Measurements from ENCODE around the gene SMARCB1. TPM values are rescaled to one million over a fixed set of nuclear protein-coding genes. Genes with fewer than 3 reads are reported as not detected.

Gene SMARCB1
- polyA plus RNA-seq, 1 donor (not counting 4 experiments of a cell fraction or from before 2014, with no cell fraction given): 95.2 TPM

DNA sequence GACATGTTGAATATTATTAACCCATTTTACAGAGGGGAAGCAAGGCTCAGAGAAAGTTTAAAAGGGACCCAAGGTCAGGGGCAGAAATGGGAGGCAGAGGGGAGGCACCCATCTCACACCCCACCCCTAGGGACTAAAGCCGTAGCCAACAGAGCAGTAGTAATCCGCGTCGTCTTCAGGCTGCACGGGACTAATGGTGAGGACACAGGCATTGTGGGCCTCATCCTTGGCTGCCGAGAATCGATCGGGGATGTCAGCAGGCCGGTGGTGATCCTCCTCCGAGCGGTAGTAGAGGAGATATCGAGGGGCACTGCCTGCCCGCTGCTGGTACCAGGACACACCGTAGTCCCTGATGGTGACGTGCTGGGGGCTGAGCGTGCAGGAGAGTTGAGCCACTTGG lies 34.0 kb upstream of the SMARCB1 start:
- Histone ChIP-seq H3K79me2 (ENCODE audit: control insufficient read depth, insufficient read depth, low read length) (peaks cover 3% of the 10 kb centered on the region), H3K4me3 (ENCODE audit: control insufficient read depth in 2 of 3, extremely low read depth in 1 of 3, insufficient read depth in 2 of 3, low read depth in 1 of 3, low read length in 3 of 3) (no peak overlapping the region), H4K20me1 (ENCODE audit: control insufficient read depth, extremely low read depth, insufficient read depth, low read length) (no peaks in the 10 kb centered on the region), H3K27me3 (ENCODE audit: control insufficient read depth, extremely low read depth, insufficient read depth, low read length) (no peaks in the 10 kb centered on the region), H3K27ac (ENCODE audit: control insufficient read depth, insufficient read depth, low read length) (no peak overlapping the region), H3K9me3 (ENCODE audit: control insufficient read depth, low read depth, low read length) (no peaks in the 10 kb centered on the region), H3K36me3 (ENCODE audit: control insufficient read depth in 2 of 2, extremely low read depth in 1 of 2, insufficient read depth in 2 of 2, low read length in 2 of 2) (no peaks in the 10 kb centered on the region), H2AFZ (ENCODE audit: control insufficient read depth, low read length) (no peak overlapping the region), H3K9ac (ENCODE audit: control insufficient read depth, extremely low read depth, insufficient read depth, low read length) (no peak overlapping the region), H3K4me1 (ENCODE audit: control insufficient read depth, extremely low read depth, insufficient read depth, low read length) (peaks cover 11% of the 10 kb centered on the region), H3K9me1 (ENCODE audit: control insufficient read depth, extremely low read depth, insufficient read depth, low read length) (no peaks in the 10 kb centered on the region), H3K4me2 (ENCODE audit: control insufficient read depth, extremely low read depth, insufficient read depth, low read depth, low read length) (no peak overlapping the region)
- dilution Hi-C loops (cut with MboI; ENCODE audit: extremely low pct_ligation_motif_present, low sequenced_read_pairs): no loop called here
- TF ChIP-seq, protein P1, sequence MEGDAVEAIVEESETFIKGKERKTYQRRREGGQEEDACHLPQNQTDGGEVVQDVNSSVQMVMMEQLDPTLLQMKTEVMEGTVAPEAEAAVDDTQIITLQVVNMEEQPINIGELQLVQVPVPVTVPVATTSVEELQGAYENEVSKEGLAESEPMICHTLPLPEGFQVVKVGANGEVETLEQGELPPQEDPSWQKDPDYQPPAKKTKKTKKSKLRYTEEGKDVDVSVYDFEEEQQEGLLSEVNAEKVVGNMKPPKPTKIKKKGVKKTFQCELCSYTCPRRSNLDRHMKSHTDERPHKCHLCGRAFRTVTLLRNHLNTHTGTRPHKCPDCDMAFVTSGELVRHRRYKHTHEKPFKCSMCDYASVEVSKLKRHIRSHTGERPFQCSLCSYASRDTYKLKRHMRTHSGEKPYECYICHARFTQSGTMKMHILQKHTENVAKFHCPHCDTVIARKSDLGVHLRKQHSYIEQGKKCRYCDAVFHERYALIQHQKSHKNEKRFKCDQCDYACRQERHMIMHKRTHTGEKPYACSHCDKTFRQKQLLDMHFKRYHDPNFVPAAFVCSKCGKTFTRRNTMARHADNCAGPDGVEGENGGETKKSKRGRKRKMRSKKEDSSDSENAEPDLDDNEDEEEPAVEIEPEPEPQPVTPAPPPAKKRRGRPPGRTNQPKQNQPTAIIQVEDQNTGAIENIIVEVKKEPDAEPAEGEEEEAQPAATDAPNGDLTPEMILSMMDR (optimal IDR thresholded peaks at IDR 0.05 in 1 of 3, IDR thresholded peaks at IDR 0.05 in 1 of 3, conservative IDR thresholded peaks at IDR 0.05 in 1 of 3; ENCODE audit: extremely low read depth in 1 of 3, insufficient read depth in 2 of 3, low read length in 3 of 3): no peak
- TF ChIP-seq EZH2 (IDR thresholded peaks at IDR 0.05; ENCODE audit: low read length): no peak
- FAIRE-seq: no peak
- no peak for DNase-seq (ENCODE audit: low read depth, low spot score)

DNA sequence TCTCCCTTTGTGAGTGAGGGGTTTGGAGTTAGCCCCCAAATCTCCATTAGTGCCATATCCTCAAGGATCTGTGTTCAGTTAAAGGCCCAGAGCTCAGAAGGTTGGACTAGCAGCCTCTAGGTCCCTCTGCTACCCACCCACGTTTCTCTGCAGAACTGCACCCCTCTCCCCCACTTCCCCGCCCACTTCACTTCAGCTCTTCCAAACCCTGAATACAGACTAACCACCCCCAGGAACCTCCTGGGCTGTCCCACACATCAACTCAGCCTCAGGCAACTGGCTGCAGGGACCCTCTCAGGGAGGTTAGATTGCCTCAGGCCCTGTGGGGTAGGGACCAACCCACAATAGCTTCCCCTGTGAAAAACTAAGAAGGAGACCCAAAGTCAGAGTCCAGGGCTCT lies 33.4 kb upstream of the SMARCB1 start:
- Histone ChIP-seq H3K4me1 (ENCODE audit: control insufficient read depth, extremely low read depth, insufficient read depth, low read length) (peaks cover 11% of the 10 kb centered on the region), H3K27me3 (ENCODE audit: control insufficient read depth, extremely low read depth, insufficient read depth, low read length) (no peaks in the 10 kb centered on the region), H2AFZ (ENCODE audit: control insufficient read depth, low read length) (no peak overlapping the region), H3K9ac (ENCODE audit: control insufficient read depth, extremely low read depth, insufficient read depth, low read length) (no peak overlapping the region), H3K36me3 (ENCODE audit: control insufficient read depth in 2 of 2, extremely low read depth in 1 of 2, insufficient read depth in 2 of 2, low read length in 2 of 2) (no peaks in the 10 kb centered on the region), H3K4me2 (ENCODE audit: control insufficient read depth, extremely low read depth, insufficient read depth, low read depth, low read length) (no peak overlapping the region), H3K4me3 (ENCODE audit: control insufficient read depth in 2 of 3, extremely low read depth in 1 of 3, insufficient read depth in 2 of 3, low read depth in 1 of 3, low read length in 3 of 3) (no peak overlapping the region), H3K9me3 (ENCODE audit: control insufficient read depth, low read depth, low read length) (no peaks in the 10 kb centered on the region), H4K20me1 (ENCODE audit: control insufficient read depth, extremely low read depth, insufficient read depth, low read length) (no peaks in the 10 kb centered on the region), H3K79me2 (ENCODE audit: control insufficient read depth, insufficient read depth, low read length) (peaks cover 3% of the 10 kb centered on the region), H3K9me1 (ENCODE audit: control insufficient read depth, extremely low read depth, insufficient read depth, low read length) (no peaks in the 10 kb centered on the region), H3K27ac (ENCODE audit: control insufficient read depth, insufficient read depth, low read length) (no peak overlapping the region)
- TF ChIP-seq, protein P1 (optimal IDR thresholded peaks at IDR 0.05 in 1 of 3, IDR thresholded peaks at IDR 0.05 in 1 of 3, conservative IDR thresholded peaks at IDR 0.05 in 1 of 3; ENCODE audit: extremely low read depth in 1 of 3, insufficient read depth in 2 of 3, low read length in 3 of 3): no peak
- TF ChIP-seq EZH2 (IDR thresholded peaks at IDR 0.05; ENCODE audit: low read length): no peak
- DNase-seq (ENCODE audit: low read depth, low spot score) (no peak), FAIRE-seq (no peak)
- dilution Hi-C loops (cut with MboI; ENCODE audit: extremely low pct_ligation_motif_present, low sequenced_read_pairs): no loop called here

Measured in keratinocyte (primary cell).